Stimulated activated CD4-positive, alpha-beta T cell treated with anti-CD3 and anti-CD28 coated beads, Interleukin-4, amount 100 ng/mL, for 4 hours (primary cell): ENCODE data around the gene GPR132.
A peak's percentile ranks its signal among the peaks of the same experiment; 100 is the strongest.
"Not testable (repeated sequence)": the region's sequence is repeated elsewhere in the genome, so short reads cannot be mapped to it uniquely, and the experiment has no call there.

Experiments used
- DNase-seq, 2 experiments: peaks; one replicate each; pipeline ENCODE4 v3.0.0-alpha.2; 2020

GPR132 gene, protein sequence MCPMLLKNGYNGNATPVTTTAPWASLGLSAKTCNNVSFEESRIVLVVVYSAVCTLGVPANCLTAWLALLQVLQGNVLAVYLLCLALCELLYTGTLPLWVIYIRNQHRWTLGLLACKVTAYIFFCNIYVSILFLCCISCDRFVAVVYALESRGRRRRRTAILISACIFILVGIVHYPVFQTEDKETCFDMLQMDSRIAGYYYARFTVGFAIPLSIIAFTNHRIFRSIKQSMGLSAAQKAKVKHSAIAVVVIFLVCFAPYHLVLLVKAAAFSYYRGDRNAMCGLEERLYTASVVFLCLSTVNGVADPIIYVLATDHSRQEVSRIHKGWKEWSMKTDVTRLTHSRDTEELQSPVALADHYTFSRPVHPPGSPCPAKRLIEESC

GRCh38 chr14:105065280-105066228 is at the start of gene GPR132:
Gene GPR132 (minus strand): TSS chr14:105065430. CDS start chr14:105055420, 10,010 bp downstream.
- DNase-seq: peak; percentile 69 to 90

GRCh38 chr14:105109243-105109642 is 44.0 kb upstream of the GPR132 start:
- DNase-seq: not testable (repeated sequence)

GRCh38 chr14:105108516-105108864 is 43.3 kb upstream of the GPR132 start:
- DNase-seq: no peak

GRCh38 chr14:105107781-105108515 is 42.7 kb upstream of the GPR132 start:
- no peak for DNase-seq

DNA sequence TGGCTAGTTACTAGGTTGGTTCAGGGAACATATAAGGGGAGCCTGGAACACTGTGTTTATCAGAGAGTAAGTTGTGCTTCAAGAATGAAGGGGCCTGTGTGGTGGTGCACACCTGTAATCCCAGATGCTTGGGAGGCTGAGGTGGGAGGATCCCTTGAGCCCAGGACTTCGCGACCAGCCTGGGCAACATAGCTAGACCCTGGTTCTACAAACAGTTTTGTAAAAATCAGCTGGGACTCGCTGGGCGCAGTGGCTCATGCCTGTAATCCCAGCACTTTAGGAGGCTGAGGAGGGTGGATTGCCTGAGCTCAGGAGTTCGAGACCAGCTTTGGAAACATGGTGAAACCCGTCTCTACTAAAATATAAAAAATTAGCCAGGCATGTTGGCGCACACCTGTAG is 42.1 kb upstream of the GPR132 start:
- no peak for DNase-seq

- no peak for DNase-seq
Measured at GRCh38 chr14:105105158-105105557, 39.9 kb upstream of the GPR132 start.

DNA sequence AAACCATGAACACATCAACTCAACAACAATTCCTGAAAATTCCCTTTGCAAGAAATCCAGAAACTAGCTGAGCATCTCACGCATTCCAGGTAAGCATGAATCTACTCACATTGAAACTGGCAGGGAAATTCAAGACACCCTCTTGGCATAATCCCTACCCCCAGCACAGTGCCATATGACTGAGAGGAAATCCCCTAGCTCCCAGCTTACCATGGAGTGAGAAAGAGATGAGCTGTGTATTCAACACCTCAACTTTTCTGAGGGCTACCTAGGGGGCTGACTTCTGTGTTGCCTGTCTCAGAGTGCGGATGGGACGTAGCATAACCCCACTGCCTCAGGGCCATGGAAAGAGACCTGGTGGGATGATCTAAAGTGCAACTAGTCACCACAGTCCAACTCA is 37.7 kb upstream of the GPR132 start:
- no peak for DNase-seq

DNA sequence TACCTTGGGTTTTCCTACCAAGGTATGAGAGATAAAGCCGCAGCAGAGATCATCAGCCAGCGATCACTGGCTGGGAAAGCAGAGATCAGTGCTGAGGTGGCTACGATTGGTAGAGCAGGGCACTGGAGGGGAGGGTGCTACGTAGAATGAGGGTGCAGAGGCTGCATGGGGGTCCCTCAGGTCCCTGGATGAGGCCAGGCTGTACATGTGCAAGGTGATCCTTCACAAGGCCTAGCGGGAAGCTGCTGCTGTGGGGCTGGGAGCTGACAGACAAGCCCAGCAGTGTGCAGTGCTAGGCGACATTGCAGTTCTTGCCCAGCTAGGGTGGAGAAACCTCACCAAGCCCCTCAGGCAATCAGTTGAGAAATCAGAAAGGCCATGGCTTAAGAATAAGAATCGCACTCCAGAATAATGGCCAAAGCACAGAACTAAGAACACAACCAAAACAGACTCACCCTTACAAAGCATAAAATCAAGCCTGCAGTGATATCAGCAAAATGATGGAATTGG is 37.2 kb upstream of the GPR132 start:
- no peak for DNase-seq

GRCh38 chr14:105100910-105101309 is 35.7 kb upstream of the GPR132 start:
- DNase-seq: no peak

DNA sequence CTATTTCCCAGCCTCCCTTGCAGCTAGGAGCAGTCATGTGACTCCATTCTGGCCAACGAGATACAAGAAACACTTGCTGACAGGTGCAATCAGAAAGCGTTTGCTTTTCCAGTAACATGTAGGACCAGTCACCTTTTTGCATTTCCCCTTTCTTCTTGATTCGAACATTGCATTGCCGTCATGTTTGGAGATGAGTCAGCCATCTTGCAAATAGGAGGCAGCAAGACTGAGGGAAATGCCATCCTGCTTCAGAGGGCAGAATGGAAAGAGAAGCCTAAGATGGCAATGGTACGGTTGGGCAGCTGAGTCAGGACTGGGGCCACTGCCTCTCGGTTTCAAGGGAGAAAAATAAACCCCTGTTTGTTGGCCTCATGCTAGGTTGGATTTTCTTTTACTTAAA is 34.5 kb upstream of the GPR132 start:
- DNase-seq: no peak

- DNase-seq: no peak
Measured at GRCh38 chr14:105098316-105098715, 33.1 kb upstream of the GPR132 start.

- no peak for DNase-seq
Measured at GRCh38 chr14:105097794-105098127, 32.5 kb upstream of the GPR132 start.

- no peak for DNase-seq
Measured at GRCh38 chr14:105096206-105096875, 31.1 kb upstream of the GPR132 start.

GRCh38 chr14:105095236-105095805 is 30.1 kb upstream of the GPR132 start:
- no peak for DNase-seq

- DNase-seq: no peak
Measured at GRCh38 chr14:105094193-105094907, 29.1 kb upstream of the GPR132 start.

- DNase-seq: peak; percentile 74 to 80
Measured at GRCh38 chr14:105093431-105094192, 28.4 kb upstream of the GPR132 start.

DNA sequence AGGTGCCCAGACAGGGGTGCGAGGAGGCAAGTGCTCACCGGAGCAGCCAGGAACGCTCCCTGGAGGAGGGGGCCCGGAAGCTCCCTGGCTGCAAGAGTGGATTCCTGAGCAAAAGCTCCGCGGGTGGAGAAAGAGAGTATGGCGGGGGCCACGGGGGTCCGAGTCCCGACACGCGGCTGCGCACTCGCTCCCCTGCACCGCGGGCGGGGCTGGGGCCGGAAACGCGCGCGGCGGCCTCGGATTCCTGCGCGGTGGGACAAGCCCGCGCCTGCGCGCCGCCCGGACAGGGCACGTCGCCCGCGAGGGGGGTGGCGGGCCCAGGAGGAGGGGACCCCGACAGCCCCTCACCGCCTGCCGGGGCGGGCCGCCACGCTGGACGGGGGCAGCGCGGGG is 27.8 kb upstream of the GPR132 start:
- peak; percentile 67 to 70 for DNase-seq

DNA sequence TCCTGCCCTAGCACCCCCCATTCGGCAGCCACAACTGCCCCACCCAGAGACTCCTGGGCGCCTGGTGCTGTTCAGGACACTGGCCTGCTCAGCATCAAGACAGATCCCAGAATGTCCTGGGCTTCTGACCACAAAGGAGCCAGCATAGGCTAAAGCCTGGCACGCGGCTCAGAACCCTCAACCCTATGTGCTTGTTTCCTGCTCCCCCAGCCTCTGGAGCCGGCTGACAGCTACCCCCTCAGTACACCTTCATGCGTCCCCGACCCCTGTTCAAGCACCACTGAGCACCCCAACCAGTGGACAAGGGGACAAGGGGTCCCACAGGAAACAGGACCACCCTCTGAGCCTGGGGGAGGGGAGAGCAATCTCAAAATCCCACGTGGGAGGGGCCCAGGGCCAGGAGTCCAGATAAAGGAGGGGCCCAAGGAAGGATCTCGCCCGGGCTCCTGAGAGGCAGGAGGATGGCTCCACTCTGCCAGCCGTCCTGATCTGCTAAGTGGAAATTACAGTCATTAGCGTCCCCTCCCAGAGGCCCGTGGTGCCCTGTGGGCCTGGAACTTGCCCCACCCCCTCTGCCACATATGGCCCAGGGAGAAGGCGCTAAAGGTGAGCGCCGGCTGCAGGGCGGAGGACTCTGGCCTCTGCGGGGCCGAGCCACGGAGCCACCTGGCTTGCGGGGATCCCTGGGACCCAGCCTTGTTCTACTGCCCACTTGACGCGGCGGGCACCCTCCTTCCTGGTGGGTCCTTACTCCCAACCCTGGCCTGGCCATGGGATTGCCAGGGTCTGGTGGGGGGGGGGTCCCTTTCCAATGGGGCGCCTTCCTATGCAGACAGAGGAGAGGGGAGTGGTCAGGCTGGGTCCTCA is 27.2 kb upstream of the GPR132 start:
- DNase-seq: no peak

DNA sequence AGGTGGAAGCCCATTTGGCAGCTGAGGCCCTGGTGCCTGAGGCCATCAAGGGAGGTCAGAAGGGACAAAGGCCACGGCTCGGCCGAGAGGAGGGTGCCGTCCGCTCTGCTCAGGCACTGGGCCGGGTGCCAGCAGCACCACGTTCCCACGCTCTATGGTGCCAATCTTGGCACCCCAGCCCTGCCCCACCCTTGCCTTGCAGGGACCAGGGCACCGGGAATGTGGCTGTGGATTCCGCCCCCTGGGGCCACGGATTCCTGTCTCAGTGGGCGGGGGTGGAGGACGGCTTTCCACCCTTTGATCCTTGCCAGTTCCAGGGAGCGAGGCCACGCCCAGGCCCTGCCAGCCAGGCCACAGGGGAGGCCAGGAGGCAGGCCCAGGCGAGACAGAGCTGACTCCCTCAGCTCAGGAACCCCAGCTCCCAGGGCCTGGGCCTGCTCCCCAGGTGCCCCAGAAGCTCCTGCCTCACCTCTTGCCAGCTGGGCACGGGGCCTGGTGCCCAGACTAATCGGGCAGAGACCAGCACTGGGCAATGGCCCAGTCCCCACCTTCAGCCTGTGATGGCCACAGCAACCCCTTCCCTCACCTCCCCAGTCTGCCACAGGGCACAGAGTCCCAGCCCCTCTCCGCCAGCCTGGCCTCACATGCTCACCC is 26.4 kb upstream of the GPR132 start:
- no peak for DNase-seq
